ENCODE data around the gene CLDN6.
A peak's percentile ranks its signal among the peaks of the same experiment; 100 is the strongest.

CLDN6 gene

DNA sequence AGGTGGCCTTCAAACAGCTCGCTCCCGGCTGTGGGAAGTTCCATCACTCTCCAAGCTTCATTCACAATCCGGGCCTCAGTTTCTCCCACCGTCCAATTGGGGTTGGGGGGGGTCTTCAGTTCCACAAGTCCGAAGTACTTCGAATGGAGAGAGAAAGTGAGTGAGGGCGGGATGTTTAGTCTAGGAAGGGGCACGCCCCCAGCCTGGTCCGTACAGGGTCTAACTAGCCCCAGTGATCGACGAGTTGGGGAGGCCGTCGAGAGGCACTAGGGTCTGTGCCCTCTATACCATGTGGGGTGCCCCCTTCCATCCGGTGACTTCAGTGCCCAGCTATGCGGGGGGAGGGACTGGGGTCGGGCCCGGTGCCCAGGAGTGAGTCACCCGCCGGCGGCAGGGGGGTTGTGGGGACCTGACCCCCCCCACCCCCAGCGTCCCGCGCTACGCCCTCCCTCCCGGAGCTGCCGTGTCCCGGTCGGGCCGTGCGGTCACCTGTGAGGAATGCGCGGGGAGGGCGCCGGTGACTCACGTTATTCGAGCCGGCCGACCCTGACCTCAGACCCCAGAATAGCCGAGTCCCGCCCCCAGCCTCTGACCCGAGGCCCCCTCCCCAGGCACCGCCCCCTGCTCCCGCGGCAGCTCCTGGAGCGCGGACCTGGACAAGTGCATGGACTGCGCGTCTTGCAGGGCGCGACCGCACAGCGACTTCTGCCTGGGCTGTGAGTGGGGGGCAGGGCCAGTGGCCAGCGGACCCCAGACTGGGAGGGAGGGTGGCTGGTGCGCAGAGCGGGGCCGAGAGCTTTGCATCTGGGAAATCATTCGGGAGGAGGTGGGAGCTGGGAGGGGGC, 2.8 kb upstream of the CLDN6 start:
- TF ChIP-seq, protein P1, sequence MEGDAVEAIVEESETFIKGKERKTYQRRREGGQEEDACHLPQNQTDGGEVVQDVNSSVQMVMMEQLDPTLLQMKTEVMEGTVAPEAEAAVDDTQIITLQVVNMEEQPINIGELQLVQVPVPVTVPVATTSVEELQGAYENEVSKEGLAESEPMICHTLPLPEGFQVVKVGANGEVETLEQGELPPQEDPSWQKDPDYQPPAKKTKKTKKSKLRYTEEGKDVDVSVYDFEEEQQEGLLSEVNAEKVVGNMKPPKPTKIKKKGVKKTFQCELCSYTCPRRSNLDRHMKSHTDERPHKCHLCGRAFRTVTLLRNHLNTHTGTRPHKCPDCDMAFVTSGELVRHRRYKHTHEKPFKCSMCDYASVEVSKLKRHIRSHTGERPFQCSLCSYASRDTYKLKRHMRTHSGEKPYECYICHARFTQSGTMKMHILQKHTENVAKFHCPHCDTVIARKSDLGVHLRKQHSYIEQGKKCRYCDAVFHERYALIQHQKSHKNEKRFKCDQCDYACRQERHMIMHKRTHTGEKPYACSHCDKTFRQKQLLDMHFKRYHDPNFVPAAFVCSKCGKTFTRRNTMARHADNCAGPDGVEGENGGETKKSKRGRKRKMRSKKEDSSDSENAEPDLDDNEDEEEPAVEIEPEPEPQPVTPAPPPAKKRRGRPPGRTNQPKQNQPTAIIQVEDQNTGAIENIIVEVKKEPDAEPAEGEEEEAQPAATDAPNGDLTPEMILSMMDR (IDR thresholded peaks at IDR 0.05; ENCODE audit: control extremely low read depth, extremely low read depth, low read depth, missing control alignments): no peak
- no peak for DNase-seq (ENCODE audit: extremely low spot score)
- POLR2A ChIA-PET: no interaction called here
- CTCF ChIA-PET: interaction anchor here (0.7 to 15.9 kb wide), 7 partner anchors 7 to 94 kb away, joined by 3 to 231 read pairs (median 7); no protein-coding TSS in a partner anchor

DNA sequence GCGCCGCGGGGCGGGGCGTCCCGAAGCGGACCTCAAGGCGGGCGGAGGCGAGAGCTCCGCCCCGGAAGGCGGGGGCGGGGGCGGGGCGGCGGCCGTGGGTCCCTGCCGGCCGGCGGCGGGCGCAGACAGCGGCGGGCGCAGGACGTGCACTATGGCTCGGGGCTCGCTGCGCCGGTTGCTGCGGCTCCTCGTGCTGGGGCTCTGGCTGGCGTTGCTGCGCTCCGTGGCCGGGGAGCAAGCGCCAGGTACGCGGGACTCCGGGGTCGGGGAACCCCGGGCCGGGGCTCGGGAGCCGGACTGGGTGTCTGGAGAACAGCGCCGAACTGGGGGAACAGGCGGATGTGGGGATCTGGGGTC, 2.2 kb upstream of the CLDN6 start, which contains the start of gene TNFRSF12A:
Gene TNFRSF12A (plus strand): TSS at position 122 of the 357 bp plus-strand sequence. CDS start 30 bp downstream, at position 152.
- DNase-seq (ENCODE audit: extremely low spot score): peak; percentile 91
- ChIA-PET POLR2A (interaction anchor here (0.6 to 1.2 kb wide), 2 partner anchors 28 to 74 kb away, joined by 3 read pairs; no protein-coding TSS in a partner anchor), CTCF (interaction anchor here (1.2 to 15.9 kb wide), 5 partner anchors 8 to 93 kb away, joined by 3 to 231 read pairs (median 16); no protein-coding TSS in a partner anchor)
- TF ChIP-seq, protein P1 (IDR thresholded peaks at IDR 0.05; ENCODE audit: control extremely low read depth, extremely low read depth, low read depth, missing control alignments): no peak

DNA sequence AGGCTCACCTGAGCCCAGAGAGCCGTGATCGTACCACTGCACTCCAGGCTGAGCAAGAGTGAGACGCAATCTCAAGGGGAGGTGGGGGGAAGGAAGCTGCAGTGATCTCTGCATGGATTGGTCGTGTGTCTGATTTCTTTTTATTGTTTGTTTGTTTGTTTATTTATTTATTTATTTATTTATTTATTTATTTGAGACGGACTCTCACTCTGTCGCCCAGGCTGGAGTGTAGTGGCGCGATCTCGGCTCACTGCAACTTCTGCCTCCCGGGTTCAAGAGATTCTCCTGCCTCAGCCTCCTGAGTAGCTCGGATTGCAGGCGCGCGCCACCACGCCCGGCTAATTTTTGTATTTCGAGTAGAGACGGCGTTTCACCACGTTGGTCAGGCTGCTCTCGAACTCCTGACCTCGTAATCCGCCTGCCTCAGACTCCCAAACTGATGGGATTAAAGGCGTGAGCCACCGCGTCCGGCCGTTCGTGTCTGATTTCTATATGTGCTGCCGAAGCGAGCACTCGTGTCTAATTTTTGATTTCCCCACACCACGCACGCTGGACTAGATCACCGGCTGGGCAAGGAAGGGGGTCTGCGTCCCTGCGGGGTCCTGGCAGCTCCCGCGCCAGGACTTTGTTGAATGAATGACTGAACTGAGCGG, 1.7 kb upstream of the CLDN6 start:
- CTCF ChIA-PET: interaction anchor here (1.1 to 15.9 kb wide), 7 partner anchors 8 to 93 kb away, joined by 3 to 231 read pairs (median 4); no protein-coding TSS in a partner anchor
- POLR2A ChIA-PET: interaction anchor here (0.6 to 1.2 kb wide), 2 partner anchors 29 to 74 kb away, joined by 3 read pairs; no protein-coding TSS in a partner anchor
- DNase-seq (ENCODE audit: extremely low spot score): no peak
- TF ChIP-seq, protein P1 (IDR thresholded peaks at IDR 0.05; ENCODE audit: control extremely low read depth, extremely low read depth, low read depth, missing control alignments): no peak

DNA sequence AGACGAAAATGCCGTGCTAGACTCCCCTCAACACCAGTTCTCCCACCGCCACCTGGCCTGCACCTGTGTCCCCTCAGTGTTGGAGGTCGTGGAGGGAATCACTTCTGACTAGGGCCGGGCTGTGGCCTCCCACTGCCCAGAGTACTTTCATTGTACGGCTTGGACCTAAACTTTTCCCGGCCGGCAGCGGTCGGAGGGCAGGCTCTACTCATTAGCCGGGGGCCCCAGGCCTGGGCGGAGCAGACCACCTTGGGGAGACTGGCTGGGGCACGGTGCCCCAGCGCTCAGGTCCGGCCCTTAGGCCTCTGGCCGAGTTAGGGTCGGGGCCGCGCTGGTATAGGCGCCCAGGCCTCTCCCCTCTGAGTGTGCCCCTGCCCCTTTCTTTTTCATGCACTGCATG, 639 bp downstream of the CLDN6 start:
- ChIA-PET CTCF (interaction anchor here (1.1 to 3.3 kb wide), 2 partner anchors 11 to 14 kb away, joined by 3 to 16 read pairs; no protein-coding TSS in a partner anchor), POLR2A (no interaction called here)
- TF ChIP-seq, protein P1 (IDR thresholded peaks at IDR 0.05; ENCODE audit: control extremely low read depth, extremely low read depth, low read depth, missing control alignments): no peak
- DNase-seq (ENCODE audit: extremely low spot score): no peak

DNA sequence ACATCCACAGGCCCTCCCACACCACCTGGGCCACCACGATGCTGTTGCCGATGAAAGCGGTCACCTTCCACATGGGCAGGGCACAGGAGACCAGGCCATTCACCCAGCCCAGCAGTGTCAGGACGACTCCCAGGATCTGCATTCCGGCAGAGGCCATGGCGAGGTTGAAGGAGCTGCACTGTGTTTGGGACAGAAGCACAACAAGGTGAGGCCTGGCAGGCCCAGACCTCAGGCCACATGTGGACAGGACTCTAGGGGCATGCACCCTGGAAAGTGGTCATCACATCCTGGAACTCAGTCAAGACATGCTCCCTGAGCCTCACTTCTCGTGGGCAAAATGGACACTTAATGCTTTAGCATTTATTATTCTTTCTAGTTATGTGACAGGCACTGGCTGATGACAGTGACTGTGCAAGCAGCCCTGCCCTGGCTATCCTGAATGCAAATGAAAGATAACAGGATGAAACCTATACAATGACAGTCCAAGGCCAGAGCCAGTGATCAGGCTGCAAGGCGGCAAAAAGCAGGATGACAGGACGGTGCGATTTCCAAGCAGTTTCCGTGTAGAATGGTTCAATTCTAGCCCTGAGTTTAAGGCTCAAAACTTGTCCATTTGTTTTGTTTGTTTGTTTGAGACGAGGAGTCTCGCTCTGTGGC, 2.0 kb downstream of the CLDN6 start:
- CTCF ChIA-PET: no interaction called here
- POLR2A ChIA-PET: no interaction called here
- TF ChIP-seq, protein P1 (IDR thresholded peaks at IDR 0.05; ENCODE audit: control extremely low read depth, extremely low read depth, low read depth, missing control alignments): no peak
- no peak for DNase-seq (ENCODE audit: extremely low spot score)

DNA sequence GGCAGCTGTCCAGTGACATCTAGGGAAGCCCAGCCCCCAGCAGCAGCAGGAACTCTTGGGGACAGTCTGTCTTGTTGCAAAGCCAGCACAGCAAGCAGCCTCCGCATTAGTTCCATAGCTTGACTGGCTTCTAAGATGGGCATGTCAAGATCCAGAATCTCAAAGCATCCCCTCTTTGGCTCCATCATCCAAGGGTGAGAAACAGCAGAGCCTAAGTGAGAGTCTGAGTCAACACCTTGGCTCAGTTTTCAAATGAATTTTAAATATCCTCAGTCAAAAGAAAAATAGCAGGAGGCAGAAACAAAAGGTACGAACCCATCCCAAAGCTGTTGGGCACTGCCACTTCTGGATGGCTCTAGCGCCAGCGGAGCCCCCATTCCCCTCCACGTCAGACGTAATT, 3.0 kb downstream of the CLDN6 start:
- TF ChIP-seq, protein P1 (IDR thresholded peaks at IDR 0.05; ENCODE audit: control extremely low read depth, extremely low read depth, low read depth, missing control alignments): no peak
- ChIA-PET CTCF (interaction anchor here (1.1 to 1.4 kb wide), 2 partner anchors 13 kb away, joined by 3 to 4 read pairs; no protein-coding TSS in a partner anchor), POLR2A (no interaction called here)
- DNase-seq (ENCODE audit: extremely low spot score): no peak

All from GM10248 (cell line).